ENCODE data around the gene PARVB. TPM values are rescaled to one million over a fixed set of nuclear protein-coding genes. Genes with fewer than 3 reads are reported as not detected.

The PARVB gene
- total and polyA plus RNA-seq, 10 of the 15 experiments (the other 5 are each of a cell fraction or from before 2014, with no cell fraction given) = 5.2 to 264 (median 76.0) TPM

GRCh38 chr22:44030702-44031082 lies 6.6 kb downstream of the PARVB start:
- ChIA-PET POLR2A (no interaction called here), CTCF (interaction anchor here (1.2 to 2.5 kb wide), 2 partner anchors 12 to 37 kb away, joined by 3 to 7 read pairs; no protein-coding TSS in a partner anchor), RAD21 (ENCODE audit: unreplicated experiment) (no interaction called here), SMC1A (ENCODE audit: uncharacterized antibody, unreplicated experiment) (interaction anchor here (1.1 to 1.3 kb wide), 2 partner anchors 28 to 37 kb away, joined by 3 read pairs; no protein-coding TSS in a partner anchor)
- Histone ChIP-seq H3K4me3 (no peak overlapping the region), H3K79me2 (ENCODE audit: control insufficient read depth, insufficient read depth, low read length) (peaks cover 89% of the 10 kb centered on the region), H3K27me3 (replicated peaks in 1 of 2; ENCODE audit: control insufficient read depth in 2 of 2, insufficient read depth in 2 of 2, low read length in 1 of 2) (no peaks in the 10 kb centered on the region), H2AFZ (ENCODE audit: control insufficient read depth, low read depth, low read length) (no peak overlapping the region), H3K36me3 (ENCODE audit: control insufficient read depth in 2 of 2, insufficient read depth in 2 of 2, low read length in 1 of 2) (peaks cover 4 to 30% of the 10 kb centered on the region in 2 experiments), H3K4me2 (ENCODE audit: control insufficient read depth, insufficient read depth) (peak overlapping the region; percentile 47), H3K9me3 (replicated peaks; ENCODE audit: control insufficient read depth, insufficient read depth, low read length) (no peaks in the 10 kb centered on the region; the same call in 2 of the 3 replicates), H3K4me1 (ENCODE audit: control insufficient read depth, insufficient read depth, low read length) (peaks cover 23% of the 10 kb centered on the region), H4K20me1 (ENCODE audit: control insufficient read depth, insufficient read depth) (0 out of 2 replicates have a peak, but pooled peaks cover 2% of the 10 kb centered on the region), H3K9ac (ENCODE audit: control insufficient read depth, insufficient read depth, low read length) (no peak overlapping the region), H3K27ac (ENCODE audit: control insufficient read depth, insufficient read depth) (peak overlapping the region; percentile 28; the same call in 1 of the 2 replicates)
- TF ChIP-seq RELA (IDR thresholded peaks at IDR 0.05; ENCODE audit: borderline replicate concordance, partially characterized antibody) = no peak
- TF ChIP-seq KLF5 (IDR thresholded peaks at IDR 0.05; ENCODE audit: partially characterized antibody) = no peak
- no peak for TF ChIP-seq CHD2 (IDR thresholded peaks at IDR 0.05; ENCODE audit: borderline replicate concordance, low read depth, low read length)
- TF ChIP-seq ESRRA (IDR thresholded peaks at IDR 0.05; ENCODE audit: low read length) = no peak
- TF ChIP-seq, protein P1, sequence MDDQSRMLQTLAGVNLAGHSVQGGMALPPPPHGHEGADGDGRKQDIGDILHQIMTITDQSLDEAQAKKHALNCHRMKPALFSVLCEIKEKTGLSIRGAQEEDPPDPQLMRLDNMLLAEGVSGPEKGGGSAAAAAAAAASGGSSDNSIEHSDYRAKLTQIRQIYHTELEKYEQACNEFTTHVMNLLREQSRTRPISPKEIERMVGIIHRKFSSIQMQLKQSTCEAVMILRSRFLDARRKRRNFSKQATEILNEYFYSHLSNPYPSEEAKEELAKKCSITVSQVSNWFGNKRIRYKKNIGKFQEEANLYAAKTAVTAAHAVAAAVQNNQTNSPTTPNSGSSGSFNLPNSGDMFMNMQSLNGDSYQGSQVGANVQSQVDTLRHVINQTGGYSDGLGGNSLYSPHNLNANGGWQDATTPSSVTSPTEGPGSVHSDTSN (IDR thresholded peaks at IDR 0.05; ENCODE audit: insufficient replicate concordance, low read depth, low read length) = no peak
- TF ChIP-seq PKNOX1 (IDR thresholded peaks at IDR 0.05) = no peak
- TF ChIP-seq, protein P2, sequence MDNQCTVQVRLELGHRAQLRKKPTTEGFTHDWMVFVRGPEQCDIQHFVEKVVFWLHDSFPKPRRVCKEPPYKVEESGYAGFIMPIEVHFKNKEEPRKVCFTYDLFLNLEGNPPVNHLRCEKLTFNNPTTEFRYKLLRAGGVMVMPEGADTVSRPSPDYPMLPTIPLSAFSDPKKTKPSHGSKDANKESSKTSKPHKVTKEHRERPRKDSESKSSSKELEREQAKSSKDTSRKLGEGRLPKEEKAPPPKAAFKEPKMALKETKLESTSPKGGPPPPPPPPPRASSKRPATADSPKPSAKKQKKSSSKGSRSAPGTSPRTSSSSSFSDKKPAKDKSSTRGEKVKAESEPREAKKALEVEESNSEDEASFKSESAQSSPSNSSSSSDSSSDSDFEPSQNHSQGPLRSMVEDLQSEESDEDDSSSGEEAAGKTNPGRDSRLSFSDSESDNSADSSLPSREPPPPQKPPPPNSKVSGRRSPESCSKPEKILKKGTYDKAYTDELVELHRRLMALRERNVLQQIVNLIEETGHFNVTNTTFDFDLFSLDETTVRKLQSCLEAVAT (IDR thresholded peaks at IDR 0.05) = no peak
- no peak for TF ChIP-seq NFYA (IDR thresholded peaks at IDR 0.05; ENCODE audit: borderline replicate concordance, low read depth, low read length)
- no peak for TF ChIP-seq CREM (IDR thresholded peaks at IDR 0.05; ENCODE audit: low read depth)
- TF ChIP-seq FOS (IDR thresholded peaks at IDR 0.05; ENCODE audit: borderline replicate concordance, extremely low read depth, insufficient read length) = no peak
- TF ChIP-seq ZNF24 (IDR thresholded peaks at IDR 0.05) = no peak
- TF ChIP-seq, protein P3, sequence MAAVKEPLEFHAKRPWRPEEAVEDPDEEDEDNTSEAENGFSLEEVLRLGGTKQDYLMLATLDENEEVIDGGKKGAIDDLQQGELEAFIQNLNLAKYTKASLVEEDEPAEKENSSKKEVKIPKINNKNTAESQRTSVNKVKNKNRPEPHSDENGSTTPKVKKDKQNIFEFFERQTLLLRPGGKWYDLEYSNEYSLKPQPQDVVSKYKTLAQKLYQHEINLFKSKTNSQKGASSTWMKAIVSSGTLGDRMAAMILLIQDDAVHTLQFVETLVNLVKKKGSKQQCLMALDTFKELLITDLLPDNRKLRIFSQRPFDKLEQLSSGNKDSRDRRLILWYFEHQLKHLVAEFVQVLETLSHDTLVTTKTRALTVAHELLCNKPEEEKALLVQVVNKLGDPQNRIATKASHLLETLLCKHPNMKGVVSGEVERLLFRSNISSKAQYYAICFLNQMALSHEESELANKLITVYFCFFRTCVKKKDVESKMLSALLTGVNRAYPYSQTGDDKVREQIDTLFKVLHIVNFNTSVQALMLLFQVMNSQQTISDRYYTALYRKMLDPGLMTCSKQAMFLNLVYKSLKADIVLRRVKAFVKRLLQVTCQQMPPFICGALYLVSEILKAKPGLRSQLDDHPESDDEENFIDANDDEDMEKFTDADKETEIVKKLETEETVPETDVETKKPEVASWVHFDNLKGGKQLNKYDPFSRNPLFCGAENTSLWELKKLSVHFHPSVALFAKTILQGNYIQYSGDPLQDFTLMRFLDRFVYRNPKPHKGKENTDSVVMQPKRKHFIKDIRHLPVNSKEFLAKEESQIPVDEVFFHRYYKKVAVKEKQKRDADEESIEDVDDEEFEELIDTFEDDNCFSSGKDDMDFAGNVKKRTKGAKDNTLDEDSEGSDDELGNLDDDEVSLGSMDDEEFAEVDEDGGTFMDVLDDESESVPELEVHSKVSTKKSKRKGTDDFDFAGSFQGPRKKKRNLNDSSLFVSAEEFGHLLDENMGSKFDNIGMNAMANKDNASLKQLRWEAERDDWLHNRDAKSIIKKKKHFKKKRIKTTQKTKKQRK (IDR thresholded peaks at IDR 0.05; ENCODE audit: low read depth, low read length) = no peak
- no peak for FAIRE-seq
- no peak for ATAC-seq
- intact Hi-C loops (cut with micrococcal nuclease; ENCODE audit: unreplicated experiment) = no loop called here
- DNase-seq (ENCODE audit: low read depth, low spot score) = no peak
- BruUV-seq (replicated peaks) = no TSS peak
- WGBS (ENCODE audit: insufficient coverage, insufficient replicate concordance, low lambda C conversion rate, missing lambda C conversion rate) = 70% methylated on average over 7 of the region's 8 CpGs
- in situ Hi-C loops (cut with MboI) = loop anchor here (10.0 to 25.0 kb wide), 2 partner anchors 1106 to 1368 kb away; no protein-coding TSS in a partner anchor

All from GM12878 (cell line).